HG02970 (cell line): ENCODE data around the gene NIN.

Source experiments
- ATAC-seq: cut with Tn5 transposase; IDR thresholded peaks from one replicate; pipeline ENCODE4 v1.9.1; 2021; ENCODE audit warnings: mild to moderate bottlenecking, moderate library complexity, moderate number of reproducible peaks; ENCODE audit not compliant: unreplicated experiment, low FRiP score

NIN gene

GRCh38 chr14:50794068-50794645 is 36.8 kb downstream of the NIN start:
- ATAC-seq: no peak

DNA sequence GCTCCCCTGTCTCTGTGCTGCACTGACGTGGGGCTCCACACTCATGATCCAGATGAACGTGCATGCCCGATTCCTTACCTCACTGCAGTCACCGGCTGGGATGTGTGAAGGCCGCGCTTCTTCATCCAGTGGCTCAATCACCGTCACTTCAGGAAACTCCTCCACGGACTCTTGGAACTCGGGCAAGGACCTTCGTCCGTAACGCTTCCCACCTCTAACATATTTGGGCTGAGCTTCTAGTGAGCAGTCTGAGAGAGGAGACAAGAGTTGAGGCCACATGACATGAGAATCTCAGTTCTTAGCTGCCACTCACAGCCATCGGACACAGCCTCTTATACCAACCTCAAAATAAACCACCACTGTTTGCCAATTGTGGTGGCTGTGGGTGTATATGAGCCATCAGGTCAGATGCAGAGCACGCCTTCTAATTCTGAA is 38.3 kb downstream of the NIN start:
- no peak for ATAC-seq

DNA sequence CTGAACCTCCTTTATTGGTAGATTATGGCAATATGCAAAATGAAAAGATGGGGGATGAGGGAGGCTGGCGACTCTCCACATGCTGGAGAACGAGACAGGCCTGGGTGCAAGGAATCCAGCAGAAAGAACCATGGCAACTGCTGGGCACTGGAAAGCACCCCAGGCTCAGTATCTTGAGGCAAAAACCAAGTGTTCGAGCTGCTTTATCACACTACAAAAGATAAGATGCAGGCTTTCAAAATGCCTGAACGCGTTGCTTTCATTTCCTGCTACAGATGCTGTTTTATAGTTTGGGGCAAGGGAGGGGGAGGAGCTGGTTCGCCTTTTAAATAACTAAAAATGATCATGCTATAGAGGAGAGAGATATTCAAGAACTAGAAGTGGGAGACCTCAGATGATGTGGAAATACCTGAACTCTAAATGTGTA is 38.9 kb downstream of the NIN start:
- no peak for ATAC-seq

GRCh38 chr14:50791201-50791600 is 39.8 kb downstream of the NIN start:
- ATAC-seq: no peak

DNA sequence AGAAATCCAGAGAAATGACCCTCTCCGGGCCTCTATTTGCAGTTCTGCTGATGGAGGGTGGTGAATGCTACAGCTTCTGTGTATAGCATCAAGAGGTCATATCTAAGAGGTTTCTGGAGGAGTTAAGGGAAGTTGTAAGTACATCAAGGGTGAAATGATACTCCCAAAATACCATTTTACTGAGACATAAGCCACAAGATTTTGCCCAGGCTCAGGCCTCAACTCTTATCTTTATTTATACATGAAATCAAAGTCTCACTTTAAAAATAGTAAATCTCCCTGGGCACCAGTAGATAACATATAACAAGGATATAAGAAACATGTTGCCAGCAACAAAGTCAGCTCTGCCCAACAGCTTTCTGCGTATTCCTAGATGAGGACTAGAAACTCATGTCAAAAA is 40.4 kb downstream of the NIN start:
- no peak for ATAC-seq

DNA sequence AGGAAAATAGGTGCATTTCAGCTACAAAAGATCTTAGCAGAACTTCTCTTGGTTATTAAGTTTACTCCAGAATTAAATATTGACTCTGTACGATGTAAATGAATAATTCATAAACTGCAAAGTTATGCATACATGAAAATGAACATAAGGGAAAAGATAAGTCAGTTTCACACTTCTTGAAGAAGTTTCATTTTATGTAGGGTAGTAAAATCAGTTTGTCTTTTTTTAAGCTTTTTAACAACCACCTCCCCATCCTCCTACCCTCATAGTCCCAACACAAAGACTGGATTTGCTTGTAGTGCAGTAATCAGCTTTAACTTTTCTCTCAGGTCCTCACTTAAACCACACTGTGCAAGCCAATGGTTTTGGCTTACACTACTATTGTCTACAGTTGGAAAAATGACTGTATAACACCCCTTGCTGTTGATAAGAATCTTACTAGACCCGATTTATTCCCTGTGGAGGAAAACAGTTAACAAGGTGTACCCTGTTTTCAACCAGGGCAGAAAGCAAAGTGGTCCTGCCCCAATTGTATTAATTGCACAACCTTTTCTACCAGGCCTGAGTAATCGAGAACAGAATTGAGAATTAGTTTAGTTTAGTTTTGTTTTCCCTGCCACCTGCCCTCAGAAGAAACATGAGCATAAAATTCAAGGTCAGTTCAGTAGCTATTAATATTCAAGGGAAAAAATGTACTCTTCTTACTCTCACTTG is 44.1 kb downstream of the NIN start:
- no peak for ATAC-seq

- ATAC-seq: no peak
Measured at GRCh38 chr14:50785457-50786063, 45.4 kb downstream of the NIN start.

DNA sequence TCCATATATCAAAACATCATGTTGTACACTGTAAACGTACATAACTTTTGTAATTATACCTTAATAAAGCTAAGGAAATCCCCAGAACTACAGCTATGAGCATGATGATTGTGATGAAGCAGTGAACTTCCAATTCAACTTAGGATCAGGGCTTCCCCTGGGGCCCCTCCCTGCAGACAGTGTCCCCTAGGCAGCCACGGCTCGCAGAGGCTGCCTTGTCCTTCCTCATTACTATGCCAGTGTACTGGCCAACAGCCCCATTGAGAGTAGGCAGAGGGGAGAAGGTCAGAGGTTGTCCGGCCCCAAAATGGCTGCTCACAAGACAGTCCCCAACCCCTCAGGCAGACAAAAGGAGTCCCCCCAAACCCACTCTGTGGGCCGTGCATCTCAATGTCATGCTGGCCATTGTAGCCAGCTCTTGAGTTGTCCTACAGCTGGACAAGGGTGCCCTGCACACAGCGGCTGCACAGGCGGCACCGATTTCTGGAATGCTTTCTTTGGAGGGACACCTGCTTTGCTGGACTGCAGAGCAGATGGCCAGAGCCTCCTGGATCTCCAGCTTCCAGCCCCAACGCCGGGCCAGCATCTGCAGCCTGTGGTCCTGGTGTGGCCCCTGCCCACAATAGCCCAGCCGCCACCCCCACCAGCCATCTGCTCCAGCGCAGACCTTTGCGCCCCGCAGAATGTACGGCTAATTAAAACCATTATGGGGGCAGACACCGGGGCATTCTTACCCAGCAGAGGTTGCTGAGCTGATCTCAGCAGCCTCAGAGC is 46.1 kb downstream of the NIN start:
- ATAC-seq: no peak

DNA sequence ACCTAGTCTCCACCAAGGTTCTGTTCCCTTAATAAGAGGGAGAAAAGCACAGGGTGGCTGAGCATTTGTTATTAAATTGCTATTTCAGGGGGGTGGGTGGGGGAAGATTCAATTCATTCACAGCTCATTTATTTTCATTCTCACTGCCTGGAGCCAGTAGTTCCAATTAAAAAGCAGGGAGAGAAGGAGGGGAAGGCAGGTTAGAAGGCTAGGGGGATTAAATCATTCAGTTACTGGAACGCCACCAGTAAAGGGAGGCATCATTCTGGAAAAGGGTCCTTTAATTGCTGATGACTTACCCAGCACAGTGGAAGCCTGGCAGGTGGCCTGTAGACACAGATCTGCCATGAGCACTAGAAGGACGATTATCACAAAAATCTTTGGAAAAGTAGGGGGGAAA is 47.4 kb downstream of the NIN start:
- no peak for ATAC-seq

GRCh38 chr14:50780393-50780792 is 50.6 kb downstream of the NIN start:
- no peak for ATAC-seq

GRCh38 chr14:50778721-50779483 is 52.1 kb downstream of the NIN start:
- ATAC-seq: no peak

DNA sequence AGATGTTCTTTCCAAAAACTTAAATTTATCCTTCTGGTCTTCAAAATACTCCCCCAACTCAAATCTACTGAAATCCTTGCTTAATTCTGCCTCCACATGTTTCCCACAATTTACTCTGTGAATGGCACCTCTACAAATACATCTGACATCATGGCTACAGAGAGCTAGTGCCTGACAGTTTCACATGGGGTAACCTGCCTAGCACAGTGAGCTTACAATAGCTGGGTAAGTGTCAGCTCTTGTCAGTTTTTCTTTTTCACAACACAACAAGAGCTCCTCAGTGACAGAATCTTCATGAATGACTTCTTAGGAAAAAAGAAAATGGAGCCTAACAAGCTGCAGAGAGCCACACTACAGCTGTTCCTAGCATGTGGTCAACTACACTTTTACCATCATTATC is 54.4 kb downstream of the NIN start:
- no peak for ATAC-seq

DNA sequence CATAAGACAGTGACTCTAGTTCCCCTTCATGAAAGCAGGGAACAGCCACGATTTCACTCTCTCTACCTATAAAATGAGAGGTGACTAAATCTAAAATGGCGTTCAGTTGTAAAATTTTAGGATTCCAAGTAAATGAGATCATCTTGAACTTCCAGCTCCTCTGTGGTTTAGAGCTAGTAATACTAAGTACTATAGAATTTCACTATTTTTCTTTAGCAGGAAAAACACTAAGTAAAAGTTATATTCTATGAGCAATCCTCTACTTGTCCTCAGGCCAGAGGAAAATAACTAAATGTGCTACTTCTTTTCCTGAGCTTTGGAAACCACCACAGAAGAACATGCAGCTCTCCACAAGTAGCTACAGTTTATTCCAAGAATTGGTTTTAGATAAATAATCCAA is 55.6 kb downstream of the NIN start:
- no peak for ATAC-seq

DNA sequence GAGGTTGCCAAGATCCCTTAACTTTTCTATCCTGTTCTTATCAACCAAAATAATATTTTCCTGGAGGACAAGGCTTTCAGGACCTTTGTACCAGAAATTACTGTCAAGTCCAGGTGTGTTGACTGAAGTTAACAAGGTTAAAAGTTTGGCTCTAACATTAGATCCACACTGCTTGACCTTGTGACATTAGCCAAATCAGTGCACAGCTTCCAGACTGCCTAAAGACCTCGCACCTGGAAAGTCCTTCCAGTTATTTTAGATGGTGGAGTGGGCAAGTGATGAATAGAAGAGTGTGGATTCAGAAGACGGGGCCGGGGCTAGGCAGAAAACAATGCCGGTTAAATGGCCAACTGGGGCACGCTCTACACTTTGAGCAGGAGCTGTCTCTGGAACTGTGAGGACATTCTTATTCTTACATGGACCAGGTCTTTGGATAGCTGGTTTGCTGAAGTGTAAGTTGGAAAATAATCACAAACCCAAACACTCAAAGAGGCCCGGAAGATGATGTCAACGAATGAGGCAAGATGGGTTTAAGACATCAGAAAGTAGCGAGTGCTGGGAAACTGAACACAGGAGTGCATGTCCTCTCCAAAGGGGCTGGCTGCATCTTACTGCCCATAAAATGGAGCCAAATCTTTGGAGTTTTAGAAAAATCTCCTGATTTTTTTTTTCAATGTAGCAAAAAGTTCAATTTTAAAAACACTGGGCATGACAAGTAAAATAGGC is 56.3 kb downstream of the NIN start:
- no peak for ATAC-seq

- no peak for ATAC-seq
Measured at GRCh38 chr14:50773632-50774541, 57.1 kb downstream of the NIN start.

DNA sequence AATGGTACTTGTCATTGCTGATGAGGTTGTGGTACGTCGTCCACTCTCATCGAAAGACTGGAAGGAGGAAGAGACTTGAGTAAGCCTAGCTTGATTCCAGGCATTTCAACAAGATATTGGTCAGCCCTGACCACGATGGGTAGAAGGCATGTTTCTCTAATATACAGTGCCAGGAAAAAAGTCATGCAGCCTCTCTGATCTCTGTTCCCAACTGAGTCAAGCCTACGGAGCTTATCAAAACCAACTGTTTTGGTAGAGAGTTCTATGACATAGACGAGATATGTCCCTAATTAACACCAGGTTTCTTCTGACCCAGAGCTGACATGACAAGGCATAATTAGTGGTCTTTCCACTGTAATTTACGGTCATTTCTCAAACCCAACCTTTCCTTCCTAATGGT is 58.5 kb downstream of the NIN start:
- ATAC-seq: no peak

GRCh38 chr14:50770586-50770985 is 60.4 kb downstream of the NIN start:
- no peak for ATAC-seq

- ATAC-seq: no peak
Measured at GRCh38 chr14:50769863-50770500, 61.0 kb downstream of the NIN start.
